ENCODE data around the gene EOLA1. TPM values are rescaled to one million over a fixed set of nuclear protein-coding genes. Genes with fewer than 3 reads are reported as not detected.
A peak's percentile ranks its signal among the peaks of the same experiment; 100 is the strongest.
"Not testable (repeated sequence)": the region's sequence is repeated elsewhere in the genome, so short reads cannot be mapped to it uniquely, and the experiment has no call there.

The EOLA1 gene
- total RNA-seq, 1 experiment from 2014 or later, result 10.9 TPM

GRCh38 chrX:149547782-149548181, 7.0 kb downstream of the EOLA1 start:
- not testable (repeated sequence) for H3K9me3 ChIP-seq (replicated peaks); DNase-seq; H3K4me3 ChIP-seq; H3K27me3 ChIP-seq; H3K27ac ChIP-seq; H3K36me3 ChIP-seq; H3K4me1 ChIP-seq

- not testable (repeated sequence) for H3K4me1 ChIP-seq; H3K27ac ChIP-seq; H3K9me3 ChIP-seq (replicated peaks); H3K36me3 ChIP-seq; DNase-seq; H3K27me3 ChIP-seq; H3K4me3 ChIP-seq
Observed at GRCh38 chrX:149549701-149550100, 8.9 kb downstream of the EOLA1 start, which contains the start of gene HSFX3. TSS of gene HSFX3 (minus strand) at chrX:149549924. CDS start at chrX:149549852, 72 bp downstream.

- not testable (repeated sequence) for H3K36me3 ChIP-seq; H3K9me3 ChIP-seq (replicated peaks); H3K4me3 ChIP-seq; H3K4me1 ChIP-seq; H3K27me3 ChIP-seq; H3K27ac ChIP-seq; DNase-seq
Observed at GRCh38 chrX:149550454-149550853, 9.6 kb downstream of the EOLA1 start.

- not testable (repeated sequence) for H3K36me3 ChIP-seq; H3K4me3 ChIP-seq; H3K27ac ChIP-seq; H3K27me3 ChIP-seq; H3K4me1 ChIP-seq; DNase-seq; H3K9me3 ChIP-seq (replicated peaks)
Observed at GRCh38 chrX:149551245-149551938, 10.6 kb downstream of the EOLA1 start.

GRCh38 chrX:149551939-149552248, 11.1 kb downstream of the EOLA1 start:
- H3K9me3 ChIP-seq (replicated peaks); H3K36me3 ChIP-seq; H3K4me1 ChIP-seq; H3K4me3 ChIP-seq; H3K27me3 ChIP-seq; H3K27ac ChIP-seq; DNase-seq: not testable (repeated sequence)

GRCh38 chrX:149555251-149555650, 14.4 kb downstream of the EOLA1 start:
- H3K4me3 ChIP-seq; H3K27ac ChIP-seq; DNase-seq; H3K36me3 ChIP-seq; H3K9me3 ChIP-seq (replicated peaks); H3K4me1 ChIP-seq; H3K27me3 ChIP-seq: not testable (repeated sequence)

- H3K36me3 ChIP-seq, result no peaks in the 10 kb centered on the region
- no peak overlapping the region for H3K4me3 ChIP-seq
- H3K27me3 ChIP-seq, result no peaks in the 10 kb centered on the region
- no peak overlapping the region for H3K27ac ChIP-seq
- H3K9me3 ChIP-seq (replicated peaks), result no peaks in the 10 kb centered on the region
- H3K4me1 ChIP-seq, result no peaks in the 10 kb centered on the region
- no peak for DNase-seq
Observed at GRCh38 chrX:149563359-149563758, 22.5 kb downstream of the EOLA1 start.

GRCh38 chrX:149567621-149568417, 27.0 kb downstream of the EOLA1 start:
- Histone ChIP-seq H3K4me3 (no peak overlapping the region), H3K9me3 (replicated peaks) (no peaks in the 10 kb centered on the region), H3K4me1 (no peaks in the 10 kb centered on the region), H3K36me3 (no peaks in the 10 kb centered on the region), H3K27ac (no peak overlapping the region), H3K27me3 (no peaks in the 10 kb centered on the region)
- no peak for DNase-seq

GRCh38 chrX:149568701-149569296, 28.0 kb downstream of the EOLA1 start:
- Histone ChIP-seq H3K36me3 (no peaks in the 10 kb centered on the region), H3K9me3 (replicated peaks) (no peaks in the 10 kb centered on the region), H3K27me3 (no peaks in the 10 kb centered on the region), H3K27ac (no peak overlapping the region), H3K4me3 (no peak overlapping the region), H3K4me1 (no peaks in the 10 kb centered on the region)
- DNase-seq, result no peak

GRCh38 chrX:149569770-149570169, 29.0 kb downstream of the EOLA1 start:
- Histone ChIP-seq H3K4me1 (no peaks in the 10 kb centered on the region), H3K4me3 (no peak overlapping the region), H3K27me3 (no peaks in the 10 kb centered on the region), H3K9me3 (replicated peaks) (no peaks in the 10 kb centered on the region), H3K27ac (no peak overlapping the region), H3K36me3 (no peaks in the 10 kb centered on the region)
- DNase-seq, result no peak

- H3K9me3 ChIP-seq (replicated peaks), result no peaks in the 10 kb centered on the region
- no peak overlapping the region for H3K27ac ChIP-seq
- peak in 1 of 2 experiments; percentile 44 for DNase-seq
- H3K27me3 ChIP-seq, result no peaks in the 10 kb centered on the region
- H3K36me3 ChIP-seq, result no peaks in the 10 kb centered on the region
- H3K4me1 ChIP-seq, result no peaks in the 10 kb centered on the region
- no peak overlapping the region for H3K4me3 ChIP-seq
Observed at GRCh38 chrX:149570668-149571067, 29.9 kb downstream of the EOLA1 start.

GRCh38 chrX:149571770-149572169, 31.0 kb downstream of the EOLA1 start:
- Histone ChIP-seq H3K27ac (no peak overlapping the region), H3K4me1 (no peaks in the 10 kb centered on the region), H3K36me3 (no peaks in the 10 kb centered on the region), H3K4me3 (no peak overlapping the region), H3K9me3 (replicated peaks) (no peaks in the 10 kb centered on the region), H3K27me3 (no peaks in the 10 kb centered on the region)
- DNase-seq, result no peak

- H3K27ac ChIP-seq, result no peak overlapping the region
Observed at GRCh38 chrX:149572743-149573142, 31.9 kb downstream of the EOLA1 start.

GRCh38 chrX:149573456-149573855, 32.6 kb downstream of the EOLA1 start:
- H3K36me3 ChIP-seq; H3K9me3 ChIP-seq (replicated peaks); H3K27ac ChIP-seq; DNase-seq; H3K27me3 ChIP-seq; H3K4me3 ChIP-seq; H3K4me1 ChIP-seq: not testable (repeated sequence)

More at GRCh38 chrX:149572743-149573142, 31.9 kb downstream of the EOLA1 start:
- H3K9me3 ChIP-seq (replicated peaks), result no peaks in the 10 kb centered on the region
- no peak overlapping the region for H3K4me3 ChIP-seq
- no peaks in the 10 kb centered on the region for H3K27me3 ChIP-seq
- H3K4me1 ChIP-seq, result no peaks in the 10 kb centered on the region
- H3K36me3 ChIP-seq, result no peaks in the 10 kb centered on the region
- no peak for DNase-seq

GRCh38 chrX:149585631-149586030, 44.8 kb downstream of the EOLA1 start:
- H3K4me3 ChIP-seq; H3K36me3 ChIP-seq; H3K27me3 ChIP-seq; H3K9me3 ChIP-seq (replicated peaks); H3K27ac ChIP-seq; DNase-seq; H3K4me1 ChIP-seq: not testable (repeated sequence)

All from SJCRH30 (cell line).